SH-SY5Y (cell line): ENCODE measurements around the gene PCSK5.

Source experiments
- GATA2 ChIP-seq: IDR thresholded peaks from 2 replicates; pipeline ENCODE4 v1.6.1; 2011; ENCODE audit warnings: mild to moderate bottlenecking, low read depth, low read length
- GATA3 ChIP-seq: IDR thresholded peaks from 2 replicates; pipeline ENCODE4 v1.6.1; 2011; ENCODE audit warnings: low read depth, mild to moderate bottlenecking, low read length, moderate library complexity

PCSK5 gene

GRCh38 chr9:76358628-76359280 lies 468.3 kb downstream of the PCSK5 start:
- TF ChIP-seq GATA3 (no peak), GATA2 (no peak)

- TF ChIP-seq GATA3 (no peak), GATA2 (no peak)
These were observed 468.9 kb downstream of the PCSK5 start for GRCh38 chr9:76359365-76359764.

DNA sequence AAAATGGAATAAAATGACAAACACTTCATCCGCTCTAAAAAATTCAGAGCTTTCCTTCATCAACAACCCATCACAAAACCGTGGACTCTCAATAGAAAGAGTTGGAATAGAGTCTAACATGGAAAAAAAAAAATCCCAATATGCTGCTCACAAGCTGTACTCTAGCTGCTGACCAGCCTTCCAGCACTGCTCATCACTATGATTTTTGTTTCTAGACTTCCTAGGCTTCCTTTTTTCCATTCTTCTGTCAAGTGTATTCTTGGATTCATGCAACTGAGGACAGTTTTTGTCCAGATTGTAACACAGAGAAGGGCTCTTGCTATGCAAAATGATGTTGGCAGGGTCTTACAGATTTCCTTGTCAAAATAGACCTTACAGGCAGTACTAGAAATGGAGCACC lies 469.3 kb downstream of the PCSK5 start:
- TF ChIP-seq GATA2: no peak
- TF ChIP-seq GATA3: no peak

DNA sequence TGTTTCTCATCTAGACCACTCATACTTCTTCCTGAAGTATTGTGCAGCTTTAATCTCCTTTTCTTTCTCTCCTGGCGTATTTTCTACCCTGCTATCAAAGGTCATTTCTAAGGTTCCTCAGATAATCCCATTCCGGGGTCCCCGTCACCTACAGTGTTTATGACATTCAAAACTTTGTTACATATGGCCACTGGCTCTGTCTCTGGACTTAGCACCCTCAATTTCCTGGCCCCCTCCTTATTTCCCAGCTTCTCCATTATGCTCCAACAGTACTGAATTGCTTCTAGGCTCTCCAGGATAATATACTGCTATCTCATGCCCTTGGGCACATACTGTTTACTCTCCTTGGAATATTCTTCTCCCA lies 472.5 kb downstream of the PCSK5 start:
- TF ChIP-seq GATA3: no peak

DNA sequence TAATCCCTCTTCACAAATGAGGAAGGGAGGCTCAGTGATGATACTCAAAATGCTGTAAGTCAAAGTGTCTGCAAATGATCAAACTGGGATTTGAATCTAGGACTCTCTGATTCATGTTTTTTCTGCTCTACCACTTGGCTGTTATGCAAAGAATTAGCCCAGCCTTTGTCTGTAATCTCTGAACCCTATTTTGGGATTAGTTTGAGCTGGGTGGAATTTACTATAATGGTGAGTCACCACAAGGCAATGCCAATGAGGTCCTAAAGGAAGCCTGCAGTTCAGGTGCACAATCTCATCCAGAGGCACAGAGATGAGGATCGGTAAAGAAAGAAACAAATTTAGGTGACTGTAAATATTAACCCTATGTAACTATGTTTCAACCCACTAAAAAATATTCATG lies 474.6 kb downstream of the PCSK5 start:
- TF ChIP-seq GATA3 (no peak), GATA2 (no peak)

GRCh38 chr9:76366275-76366674 lies 475.8 kb downstream of the PCSK5 start:
- TF ChIP-seq GATA3 (no peak), GATA2 (no peak)

GRCh38 chr9:76369583-76369982 lies 479.1 kb downstream of the PCSK5 start:
- TF ChIP-seq GATA3 (no peak), GATA2 (peak; percentile 60)

GRCh38 chr9:76370396-76371023 lies 480.0 kb downstream of the PCSK5 start:
- no peak for TF ChIP-seq GATA3
- no peak for TF ChIP-seq GATA2

GRCh38 chr9:76371901-76372300 lies 481.4 kb downstream of the PCSK5 start:
- TF ChIP-seq GATA2 (no peak), GATA3 (no peak)

DNA sequence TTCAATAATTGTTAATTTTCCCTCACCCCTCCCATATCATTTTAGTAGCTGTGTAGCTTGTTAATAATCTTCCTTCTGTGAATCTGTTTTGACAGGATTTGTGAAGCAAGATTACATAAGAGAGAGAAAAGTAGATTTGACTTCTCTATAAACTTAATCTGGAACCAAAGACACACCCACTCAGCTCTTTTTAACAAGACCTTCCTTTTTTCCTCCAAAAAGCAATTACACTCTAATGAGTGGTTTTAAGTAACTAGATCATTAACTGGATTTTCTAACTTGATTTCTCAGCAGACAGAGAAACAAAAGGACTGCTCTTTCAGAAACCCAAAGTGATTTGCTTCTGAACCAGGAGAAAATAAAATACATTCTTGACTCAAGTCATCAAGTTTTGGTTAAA lies 481.9 kb downstream of the PCSK5 start:
- no peak for TF ChIP-seq GATA3
- TF ChIP-seq GATA2: no peak

DNA sequence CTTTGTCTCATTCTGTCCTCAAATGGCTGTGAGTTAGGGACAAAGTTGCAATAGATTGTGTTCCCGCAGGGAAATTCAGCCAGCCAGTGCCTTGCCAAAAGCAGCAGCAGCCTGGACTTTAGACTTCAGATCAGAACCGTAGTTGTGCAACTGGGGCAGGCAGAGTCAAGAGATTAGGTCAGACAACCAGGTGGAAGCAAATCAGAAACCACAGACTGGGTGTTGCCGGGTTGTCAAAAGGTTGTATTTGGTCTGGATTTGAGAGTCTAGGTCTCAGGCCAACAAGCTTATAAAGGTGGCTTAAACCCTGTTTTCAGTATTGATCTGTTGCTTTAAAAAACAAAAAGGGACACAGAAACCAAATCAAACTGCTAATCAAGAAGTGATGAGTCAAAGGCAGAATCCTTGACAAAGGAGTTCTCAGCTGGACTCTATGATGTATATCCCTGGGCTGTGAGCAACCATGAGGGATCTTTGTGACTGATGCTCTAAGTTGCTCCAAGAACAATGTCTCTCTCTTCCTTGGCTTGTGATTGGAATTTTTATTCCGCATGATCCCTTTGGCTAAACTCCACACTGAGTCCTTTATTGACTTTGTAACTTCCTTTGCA lies 482.8 kb downstream of the PCSK5 start:
- TF ChIP-seq GATA3: no peak
- no peak for TF ChIP-seq GATA2

DNA sequence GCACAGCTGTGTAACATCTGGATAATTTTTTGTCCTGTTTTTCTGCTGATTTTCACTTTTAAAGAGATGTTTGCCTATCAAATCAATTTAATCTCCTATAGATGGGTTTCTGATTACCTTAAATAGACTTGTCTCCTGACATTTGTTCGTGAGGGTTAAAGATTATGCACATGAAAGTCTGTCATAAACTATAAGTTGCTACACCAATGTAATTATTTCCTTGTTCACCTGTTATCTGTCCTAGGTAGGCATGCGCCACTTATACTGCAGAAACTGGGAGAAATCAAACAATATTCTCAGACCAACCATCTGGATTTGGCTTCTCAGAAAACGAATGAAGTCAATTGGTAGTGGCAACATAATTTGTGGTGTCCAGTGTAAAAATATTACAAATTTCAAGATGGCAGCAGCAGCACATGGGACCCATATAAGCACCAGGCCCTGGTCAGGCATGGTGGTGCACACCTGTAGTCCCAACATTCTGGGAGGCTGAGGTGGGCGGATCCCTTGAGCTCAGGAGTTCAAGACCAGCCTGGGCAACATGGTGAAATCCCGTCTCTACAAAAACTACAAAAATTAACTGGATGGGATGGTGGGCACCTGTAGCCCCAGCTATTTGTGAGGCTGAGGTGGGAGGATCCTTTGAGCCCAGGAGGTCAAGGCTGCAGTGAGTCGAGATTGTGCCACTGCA lies 483.5 kb downstream of the PCSK5 start:
- no peak for TF ChIP-seq GATA2
- no peak for TF ChIP-seq GATA3

GRCh38 chr9:76374783-76375559 lies 484.5 kb downstream of the PCSK5 start:
- TF ChIP-seq GATA3 (no peak), GATA2 (no peak)

- no peak for TF ChIP-seq GATA3
- no peak for TF ChIP-seq GATA2
These were observed 487.3 kb downstream of the PCSK5 start for GRCh38 chr9:76377791-76378190.
